ENCODE measurements around the gene GRK1. TPM values are rescaled to one million over a fixed set of nuclear protein-coding genes. Genes with fewer than 3 reads are reported as not detected.

GRK1 gene
- polyA plus RNA-seq, 3 donors, result not detected

- H3K27ac ChIP-seq (ENCODE audit: low read depth, low read length), result no peak overlapping the region
- WGBS, 3 donors, result 57 to 66% (median 66%) methylated on average over 35 of the region's 35 CpGs
Observed at GRCh38 chr13:113776231-113777125, 109.5 kb downstream of the GRK1 start.

- 37 to 44% (median 37%) methylated on average over 29 of the region's 29 CpGs for WGBS, 3 donors
- no peak overlapping the region for H3K27ac ChIP-seq (ENCODE audit: low read depth, low read length)
Observed at GRCh38 chr13:113777311-113778260, 110.6 kb downstream of the GRK1 start.

GRCh38 chr13:113781571-113781970 lies 114.6 kb downstream of the GRK1 start:
- WGBS, 3 donors, result 76 to 89% (median 85%) methylated on average over 2 of the region's 2 CpGs
- H3K27ac ChIP-seq (ENCODE audit: low read depth, low read length), result no peak overlapping the region

DNA sequence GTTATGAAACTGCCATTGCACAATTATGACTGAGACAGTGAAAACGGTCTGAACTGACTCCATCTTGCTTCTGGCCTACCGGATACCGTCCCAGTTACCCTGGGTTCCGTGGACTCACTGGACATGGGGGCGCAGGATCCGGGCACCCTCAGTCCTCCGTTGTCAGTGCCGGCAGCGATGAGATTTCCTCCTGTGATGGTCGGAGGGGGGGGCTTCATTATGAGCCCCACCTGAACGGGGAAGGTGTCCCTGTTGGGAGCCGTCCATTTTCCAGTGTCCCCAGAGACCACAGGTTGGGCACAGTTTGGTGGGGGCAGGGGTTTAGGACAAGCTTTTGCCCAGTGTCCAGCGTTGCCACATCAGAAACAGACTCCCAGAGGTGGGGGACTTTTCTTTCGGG lies 115.5 kb downstream of the GRK1 start:
- no peak overlapping the region for H3K27ac ChIP-seq (ENCODE audit: low read depth, low read length)
- WGBS, 3 donors, result 77 to 83% (median 81%) methylated on average over 14 of the region's 14 CpGs

DNA sequence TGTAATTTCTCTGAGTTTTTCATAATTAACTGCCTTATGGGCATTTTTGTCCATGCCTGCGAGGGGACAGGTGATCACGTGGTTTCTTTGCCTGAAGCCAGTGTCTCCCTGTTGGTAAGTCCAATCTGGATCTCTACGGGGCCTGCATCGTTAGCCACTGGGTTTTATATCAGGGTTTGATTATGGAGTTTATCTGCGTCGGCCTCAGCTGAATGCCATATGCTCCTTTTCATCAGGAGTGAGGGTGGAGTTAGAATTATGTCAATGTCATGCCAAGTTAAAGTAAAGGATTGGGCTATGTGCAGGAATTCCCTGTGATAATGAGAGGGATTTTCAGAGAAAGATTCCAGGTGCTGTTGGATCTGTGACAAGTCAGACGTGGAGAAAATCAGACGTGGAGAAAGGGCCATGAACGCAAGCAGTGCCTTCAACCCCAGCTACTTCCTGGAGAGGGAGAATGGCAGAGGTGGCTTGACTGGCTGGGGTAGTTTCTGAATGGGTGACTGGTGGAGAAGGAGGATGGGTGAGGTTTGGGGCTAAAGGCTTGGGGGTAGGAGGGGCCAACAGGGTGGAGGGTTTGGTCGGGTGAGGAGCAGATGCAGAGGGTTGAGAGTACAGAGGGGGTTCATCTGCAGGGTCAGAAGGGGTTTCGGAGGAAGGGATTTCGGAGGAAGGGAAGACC lies 116.3 kb downstream of the GRK1 start:
- no peak overlapping the region for H3K27ac ChIP-seq (ENCODE audit: low read depth, low read length)
- WGBS, 3 donors, result 56 to 76% (median 76%) methylated on average over 12 of the region's 12 CpGs

DNA sequence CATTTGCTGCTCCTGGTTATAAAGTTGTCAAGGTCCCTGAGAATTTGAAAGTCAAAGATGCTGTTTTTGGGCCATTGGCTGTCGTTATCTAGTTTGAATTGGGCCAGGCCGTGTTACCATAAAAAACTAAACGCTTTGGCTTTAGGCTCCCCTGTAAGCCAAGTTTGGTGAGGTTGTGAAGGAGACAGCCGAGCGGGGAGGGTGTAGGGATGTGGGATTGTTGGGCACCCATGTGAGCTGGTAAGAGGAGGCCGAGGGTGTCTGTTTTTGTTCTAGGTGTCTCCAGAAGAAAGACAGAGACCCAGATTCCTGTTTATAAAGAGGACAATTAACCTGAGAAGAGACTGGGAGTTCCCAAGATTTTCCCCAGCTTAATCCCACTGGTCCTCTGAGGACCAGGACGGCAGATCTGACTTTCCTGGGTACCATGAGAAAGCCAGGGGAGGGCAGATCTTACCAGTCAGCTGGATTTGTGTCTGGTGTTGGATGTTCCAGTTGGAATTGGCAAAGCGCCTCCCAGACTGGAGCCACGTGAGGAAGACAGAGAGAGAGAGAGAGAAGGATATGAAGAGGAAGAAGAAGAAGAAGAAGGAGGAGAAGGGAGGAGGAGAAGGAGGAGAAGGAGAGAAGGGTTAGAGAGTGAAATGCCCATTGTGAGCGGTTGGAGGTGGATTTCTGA lies 117.1 kb downstream of the GRK1 start:
- H3K27ac ChIP-seq (ENCODE audit: low read depth, low read length), result no peak overlapping the region
- WGBS, 3 donors, result 80 to 85% (median 82%) methylated on average over 10 of the region's 10 CpGs

DNA sequence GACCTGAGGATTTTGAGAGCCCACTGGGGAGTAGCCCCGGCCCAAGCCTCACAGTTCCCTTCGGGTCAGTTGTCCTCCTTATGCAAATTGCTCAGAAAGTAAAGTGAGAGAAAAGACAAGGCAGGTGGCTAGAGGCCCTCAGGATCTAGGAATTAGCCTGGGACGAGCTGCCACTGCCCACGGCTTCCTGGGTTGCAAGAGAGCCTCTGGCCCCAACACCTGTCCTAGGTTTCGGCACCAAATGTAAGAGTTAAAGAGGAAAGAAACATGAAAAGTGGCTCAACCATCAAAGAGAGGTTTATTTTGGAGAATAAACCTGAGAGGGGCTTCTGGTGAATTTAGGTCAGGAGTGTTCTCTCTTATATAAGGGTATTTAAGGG lies 117.6 kb downstream of the GRK1 start:
- no peak overlapping the region for H3K27ac ChIP-seq (ENCODE audit: low read depth, low read length)
- 65 to 95% (median 78%) methylated on average over 5 of the region's 5 CpGs for WGBS, 3 donors

- no peak overlapping the region for H3K27ac ChIP-seq (ENCODE audit: low read depth, low read length)
- WGBS, 3 donors, result 81 to 88% (median 85%) methylated on average over 19 of the region's 19 CpGs
Observed at GRCh38 chr13:113785051-113786010, 118.3 kb downstream of the GRK1 start.

DNA sequence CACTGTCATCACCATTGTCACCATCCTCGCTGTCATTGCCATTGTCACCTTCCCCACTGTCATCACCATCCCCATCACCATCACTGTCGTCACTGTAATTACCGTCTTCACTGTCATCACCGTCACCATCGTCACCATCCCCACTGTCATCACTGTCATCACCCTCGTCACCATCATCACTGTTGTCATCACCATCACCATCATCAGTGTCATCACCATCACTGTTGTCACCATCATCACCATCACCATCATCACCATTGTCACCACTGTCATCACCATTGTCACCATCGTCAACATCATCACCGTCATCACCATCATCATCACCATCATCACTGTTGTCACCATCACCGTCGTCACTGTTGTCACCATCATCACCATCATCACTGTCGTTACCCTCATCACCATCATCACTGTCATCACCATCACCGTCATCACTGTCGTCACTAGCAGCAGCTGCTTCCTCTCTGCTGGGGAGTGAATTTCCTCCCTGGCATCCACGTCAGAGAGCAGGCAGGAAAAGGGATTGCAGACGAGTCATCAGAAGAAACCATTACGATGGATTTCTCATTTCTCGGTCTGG lies 119.3 kb downstream of the GRK1 start:
- no peak overlapping the region for H3K27ac ChIP-seq (ENCODE audit: low read depth, low read length)
- WGBS, 3 donors, result 66 to 85% (median 77%) methylated on average over 17 of the region's 17 CpGs

Other genes starting within 250 kb of the GRK1 start
- 1 to 10 TPM in 2 of 3 donors, under 1 TPM in 1; 0.90 to 3.8 (median 2.4) TPM for gene ADPRHL1, start 213.7 kb upstream of the GRK1 start, polyA plus RNA-seq
- 1 to 10 TPM; 4.5 to 6.6 (median 6.6) TPM for gene DCUN1D2, start 176.5 kb upstream of the GRK1 start, polyA plus RNA-seq
- gene TFDP1, start 82.5 kb upstream of the GRK1 start, polyA plus RNA-seq, result 10 to 100 TPM; 10.5 to 64.2 (median 33.2) TPM
- 10 to 100 TPM in 1 of 3 donors, 1 to 10 TPM in 1, under 1 TPM in 1; 0.03 to 79.1 (median 3.4) TPM for gene ATP4B, start 9.0 kb upstream of the GRK1 start, polyA plus RNA-seq
- gene TMEM255B, start 92.0 kb downstream of the GRK1 start, polyA plus RNA-seq, result 10 to 100 TPM in 2 of 3 donors, 1 to 10 TPM in 1; 3.9 to 24.7 (median 14.2) TPM
- gene GAS6, start 196.9 kb downstream of the GRK1 start, polyA plus RNA-seq, result 100 to 1,000 TPM in 2 of 3 donors, 10 to 100 TPM in 1; 32.3 to 151 (median 118) TPM